Naive thymus-derived CD8-positive, alpha-beta T cell (primary cell): ENCODE data around the gene HDAC3. TPM values are rescaled to one million over a fixed set of nuclear protein-coding genes. Genes with fewer than 3 reads are reported as not detected.
A peak's percentile ranks its signal among the peaks of the same experiment; 100 is the strongest.

Source experiments
- ATAC-seq, 2 donors: fragments of 150-1000 bp; cut with Tn5 transposase in 1 of 2; sonication (Bioruptor Pico), chemical (Tn5 transposase) in 1 of 2; 1 replicate in 1 of 2; 2 replicates in 1 of 2; pipeline ENCODE4 v1.10.0; 2021; ENCODE audit warnings: mild to moderate bottlenecking in 2 of 2, moderate library complexity in 2 of 2
- POLR2A ChIA-PET: fragments of 350-600 bp; sonication (Branson Sonifier 250); formaldehyde crosslinking; loops from one replicate; lab custom pipeline; 2021; ENCODE audit warnings: antibody characterized with exemption; lab: Charles Lee
- DNase-seq, 10 donors: peaks; one replicate each; pipeline versions ENCODE4 v3.0.0 to v3.0.0-alpha.2; 2020 to 2022
- H3K27ac Mint-ChIP-seq, 10 donors: one replicate each; pipeline ENCODE4 v1.8.0; 2020 to 2022; ENCODE audit warnings: mild to moderate bottlenecking in 10 of 10, mixed read lengths in 10 of 10, moderate library complexity in 4 of 10, inconsistent platforms in 1 of 10
- H3K27me3 Mint-ChIP-seq, 5 donors: one replicate each; pipeline ENCODE4 v1.8.0; 2021 to 2022; ENCODE audit warnings: mixed read lengths in 5 of 5
- H3K36me3 Mint-ChIP-seq, 3 donors: one replicate each; pipeline ENCODE4 v1.8.0; 2020 to 2022; ENCODE audit warnings: mixed read lengths in 3 of 3, mild to moderate bottlenecking in 2 of 3, inconsistent platforms in 1 of 3
- H3K4me1 Mint-ChIP-seq, 4 donors: one replicate each; pipeline ENCODE4 v1.8.0; 2021 to 2022; ENCODE audit warnings: mixed read lengths in 4 of 4
- H3K4me3 Mint-ChIP-seq, 10 donors: one replicate each; pipeline ENCODE4 v1.8.0; 2020 to 2022; ENCODE audit warnings: mild to moderate bottlenecking in 10 of 10, mixed read lengths in 10 of 10, moderate library complexity in 6 of 10, inconsistent platforms in 1 of 10
- H3K9me3 Mint-ChIP-seq, 9 donors: one replicate each; pipeline ENCODE4 v1.8.0; 2020 to 2022; ENCODE audit warnings: mixed read lengths in 9 of 9, mild to moderate bottlenecking in 3 of 9, inconsistent platforms in 1 of 9, moderate library complexity in 1 of 9
- polyA plus RNA-seq, 3 donors: library from polyadenylated mRNA; unstranded; fragments of 300-500 nt; fragmentation: Illumina TruSeq; gene quantifications; one replicate each; pipeline ENCODE4 v1.2.3, GENCODE V29; 2021
- total RNA-seq, 8 experiments: library from RNA in 2 of 8; stranded (reverse) in 2 of 8; gene quantifications; one replicate each; pipeline ENCODE4 v1.2.3 and lab custom pipeline; 2021 to 2026

The HDAC3 gene
- total and polyA plus RNA-seq, 5 experiments from 2014 or later: 71.1 to 100 (median 85.7) TPM

- Mint-ChIP-seq H3K36me3 (peaks cover 0 to 38% (median 7%) of the 10 kb centered on the region in 3 donors), H3K27ac (peak overlapping the region in 5 of 10 donors; percentile 15 to 77 (median 50)), H3K4me1 (peaks cover 14 to 25% (median 18%) of the 10 kb centered on the region in 4 donors), H3K27me3 (no peaks in the 10 kb centered on the region), H3K4me3 (no peak overlapping the region), H3K9me3 (no peaks in the 10 kb centered on the region)
- POLR2A ChIA-PET: interaction anchor here (1.1 to 6.8 kb wide), 2 partner anchors 8 to 72 kb away, joined by 3 to 107 read pairs; partner anchors contain the start of gene FCHSD1
- no peak for ATAC-seq
- no peak for DNase-seq
Measured at GRCh38 chr5:141640698-141641097, 4.0 kb upstream of the HDAC3 start.

- Mint-ChIP-seq H3K4me1 (peaks cover 15 to 29% (median 25%) of the 10 kb centered on the region in 4 donors), H3K36me3 (peaks cover 0 to 32% (median 7%) of the 10 kb centered on the region in 3 donors), H3K9me3 (no peaks in the 10 kb centered on the region), H3K4me3 (no peak overlapping the region), H3K27me3 (no peaks in the 10 kb centered on the region), H3K27ac (peak overlapping the region in 3 of 10 donors; percentile 15 to 75 (median 71))
- ATAC-seq (no peak), DNase-seq (no peak)
- POLR2A ChIA-PET: interaction anchor here (6.8 kb wide), 1 partner anchor 9 kb away, joined by 107 read pairs; the partner anchor contains the start of gene FCHSD1
Measured at GRCh38 chr5:141640051-141640415, 3.4 kb upstream of the HDAC3 start.

- H3K4me1 Mint-ChIP-seq: peaks cover 15 to 34% (median 28%) of the 10 kb centered on the region in 4 donors
- H3K4me3 Mint-ChIP-seq: no peak overlapping the region
- DNase-seq (no peak), ATAC-seq (no peak)
- H3K27me3 Mint-ChIP-seq: no peaks in the 10 kb centered on the region
- peaks cover 0 to 27% (median 3%) of the 10 kb centered on the region in 3 donors for H3K36me3 Mint-ChIP-seq
- H3K9me3 Mint-ChIP-seq: no peaks in the 10 kb centered on the region
- H3K27ac Mint-ChIP-seq: peak overlapping the region in 7 of 10 donors; percentile 14 to 90 (median 62)
- POLR2A ChIA-PET: interaction anchor here (6.8 kb wide), 1 partner anchor 10 kb away, joined by 107 read pairs; the partner anchor contains the start of gene FCHSD1
Measured at GRCh38 chr5:141639357-141640050, 2.9 kb upstream of the HDAC3 start.

- H3K27me3 Mint-ChIP-seq: no peaks in the 10 kb centered on the region
- peaks cover 0 to 25% (median 2%) of the 10 kb centered on the region in 3 donors for H3K36me3 Mint-ChIP-seq
- ATAC-seq (no peak), DNase-seq (no peak)
- H3K9me3 Mint-ChIP-seq: no peaks in the 10 kb centered on the region
- peak overlapping the region; percentile 82 to 97 (median 92) for H3K4me3 Mint-ChIP-seq
- H3K27ac Mint-ChIP-seq: peak overlapping the region in 8 of 10 donors; percentile 19 to 96 (median 90)
- POLR2A ChIA-PET: interaction anchor here (0.8 to 6.8 kb wide), 4 partner anchors 10 to 44 kb away, joined by 3 to 107 read pairs (median 20); partner anchors contain the start of genes DIAPH1 and FCHSD1
- peaks cover 19 to 41% (median 35%) of the 10 kb centered on the region in 4 donors for H3K4me1 Mint-ChIP-seq
Measured at GRCh38 chr5:141638771-141639170, 2.1 kb upstream of the HDAC3 start.

GRCh38 chr5:141637767-141638419, 1.2 kb upstream of the HDAC3 start:
- H3K4me1 Mint-ChIP-seq: peaks cover 21 to 48% (median 37%) of the 10 kb centered on the region in 4 donors
- H3K9me3 Mint-ChIP-seq: no peaks in the 10 kb centered on the region
- peak; percentile 43 to 84 (median 62) for DNase-seq
- POLR2A ChIA-PET: interaction anchor here (0.5 to 6.8 kb wide), 16 partner anchors 10 to 331 kb away, joined by 3 to 107 read pairs (median 8); partner anchors contain the start of genes DELE1, DIAPH1, FCHSD1 and RNF14
- no peaks in the 10 kb centered on the region for H3K27me3 Mint-ChIP-seq
- peak; percentile 50 to 63 for ATAC-seq
- H3K27ac Mint-ChIP-seq: peak overlapping the region; percentile 19 to 96 (median 90)
- H3K36me3 Mint-ChIP-seq: peaks cover 0 to 23% (median 2%) of the 10 kb centered on the region in 3 donors
- peak overlapping the region; percentile 82 to 97 (median 92) for H3K4me3 Mint-ChIP-seq

GRCh38 chr5:141637123-141637766, 596 bp upstream of the HDAC3 start:
- peaks cover 0 to 23% (median 6%) of the 10 kb centered on the region in 3 donors for H3K36me3 Mint-ChIP-seq
- no peaks in the 10 kb centered on the region for H3K9me3 Mint-ChIP-seq
- ATAC-seq (peak; percentile 64 to 68), DNase-seq (peak in 9 of 10 donors; percentile 25 to 72 (median 55))
- no peaks in the 10 kb centered on the region for H3K27me3 Mint-ChIP-seq
- POLR2A ChIA-PET: interaction anchor here (0.8 to 6.8 kb wide), 19 partner anchors 9 to 331 kb away, joined by 3 to 107 read pairs (median 7); partner anchors contain the start of genes DELE1, DIAPH1, FCHSD1 and RNF14
- H3K4me1 Mint-ChIP-seq: peaks cover 23 to 55% (median 39%) of the 10 kb centered on the region in 4 donors
- H3K4me3 Mint-ChIP-seq: peak overlapping the region; percentile 82 to 97 (median 92)
- peak overlapping the region; percentile 19 to 96 (median 90) for H3K27ac Mint-ChIP-seq

GRCh38 chr5:141636106-141636412, 590 bp downstream of the HDAC3 start:
- Mint-ChIP-seq H3K27me3 (no peaks in the 10 kb centered on the region), H3K9me3 (no peaks in the 10 kb centered on the region), H3K27ac (peak overlapping the region; percentile 31 to 97 (median 91)), H3K4me1 (peaks cover 23 to 50% (median 39%) of the 10 kb centered on the region in 4 donors), H3K4me3 (peak overlapping the region; percentile 85 to 97 (median 92)), H3K36me3 (peaks cover 0 to 26% (median 6%) of the 10 kb centered on the region in 3 donors)
- DNase-seq: peak in 2 of 10 donors; percentile 21 to 41
- ATAC-seq: no peak
- POLR2A ChIA-PET: interaction anchor here (0.7 to 6.8 kb wide), 15 partner anchors 8 to 333 kb away, joined by 3 to 107 read pairs (median 7); partner anchors contain the start of genes DIAPH1, FCHSD1, RNF14 and TAF7

- H3K4me1 Mint-ChIP-seq: peaks cover 23 to 50% (median 39%) of the 10 kb centered on the region in 4 donors
- H3K27ac Mint-ChIP-seq: peak overlapping the region in 9 of 10 donors; percentile 31 to 97 (median 91)
- peak overlapping the region; percentile 85 to 97 (median 92) for H3K4me3 Mint-ChIP-seq
- no peaks in the 10 kb centered on the region for H3K27me3 Mint-ChIP-seq
- H3K9me3 Mint-ChIP-seq: no peaks in the 10 kb centered on the region
- POLR2A ChIA-PET: interaction anchor here (0.7 to 6.8 kb wide), 9 partner anchors 11 to 315 kb away, joined by 3 to 107 read pairs (median 9); partner anchors contain the start of genes DIAPH1, FCHSD1 and TAF7
- peaks cover 0 to 24% (median 4%) of the 10 kb centered on the region in 3 donors for H3K36me3 Mint-ChIP-seq
- ATAC-seq (no peak), DNase-seq (no peak)
Measured at GRCh38 chr5:141635646-141636045, 1.0 kb downstream of the HDAC3 start.

- POLR2A ChIA-PET: interaction anchor here (0.5 to 6.8 kb wide), 3 partner anchors 14 to 1330 kb away, joined by 3 to 107 read pairs (median 36); partner anchors contain the start of genes DIAPH1 and FCHSD1
- ATAC-seq (no peak), DNase-seq (no peak)
- Mint-ChIP-seq H3K27ac (peak overlapping the region in 4 of 10 donors; percentile 15 to 74 (median 59)), H3K4me3 (peak overlapping the region in 9 of 10 donors; percentile 85 to 97 (median 92)), H3K4me1 (peaks cover 25 to 50% (median 39%) of the 10 kb centered on the region in 4 donors), H3K36me3 (peaks cover 0 to 33% (median 6%) of the 10 kb centered on the region in 3 donors), H3K9me3 (no peaks in the 10 kb centered on the region), H3K27me3 (no peaks in the 10 kb centered on the region)
Measured at GRCh38 chr5:141634720-141635119, 1.9 kb downstream of the HDAC3 start.

- no peak for ATAC-seq
- Mint-ChIP-seq H3K27me3 (no peaks in the 10 kb centered on the region), H3K4me1 (peaks cover 27 to 48% (median 39%) of the 10 kb centered on the region in 4 donors), H3K9me3 (no peaks in the 10 kb centered on the region), H3K27ac (peak overlapping the region in 6 of 10 donors; percentile 1 to 70 (median 42)), H3K4me3 (peak overlapping the region in 6 of 10 donors; percentile 2 to 97 (median 28)), H3K36me3 (peaks cover 0 to 40% (median 6%) of the 10 kb centered on the region in 3 donors)
- no peak for DNase-seq
- POLR2A ChIA-PET: interaction anchor here (0.6 to 0.8 kb wide), 4 partner anchors 8 to 69 kb away, joined by 3 to 5 read pairs (median 4); no protein-coding TSS in a partner anchor
Measured at GRCh38 chr5:141633871-141634561, 2.6 kb downstream of the HDAC3 start.

- H3K36me3 Mint-ChIP-seq: peaks cover 0 to 53% (median 6%) of the 10 kb centered on the region in 3 donors
- POLR2A ChIA-PET: interaction anchor here (1.6 kb wide), 1 partner anchor 34 kb away, joined by 3 read pairs; no protein-coding TSS in a partner anchor
- H3K4me3 Mint-ChIP-seq: no peak overlapping the region
- H3K27ac Mint-ChIP-seq: no peak overlapping the region
- H3K4me1 Mint-ChIP-seq: peaks cover 26 to 40% (median 30%) of the 10 kb centered on the region in 4 donors
- no peak for DNase-seq
- no peaks in the 10 kb centered on the region for H3K9me3 Mint-ChIP-seq
- no peak for ATAC-seq
- H3K27me3 Mint-ChIP-seq: no peaks in the 10 kb centered on the region
Measured at GRCh38 chr5:141632650-141633049, 4.0 kb downstream of the HDAC3 start.
